HepG2 (cell line): Measurements from ENCODE around the gene NADK2. TPM values are rescaled to one million over a fixed set of nuclear protein-coding genes. Genes with fewer than 3 reads are reported as not detected.

Experiments used
- ATAC-seq: fragments of 200-7000 bp; cut with Tn5 transposase; 3 replicates; pipeline ENCODE4 v1.9.1; 2020; ENCODE audit warnings: mild to moderate bottlenecking, moderate library complexity
- BruUV-seq: library from RNA; stranded (reverse); fragments of 400-500 nt; replicated peaks from 2 replicates; lab custom pipeline; 2021; lab: Mats Ljungman, UMichigan
- CTCF ChIA-PET: fragments of 300-600 bp; formaldehyde crosslinking; extraction: SDS; loops from one replicate; lab custom pipeline; 2021; ENCODE audit warnings: low total read pairs, inconsistent platforms, low intra/inter-chr PET ratio; lab: Yijun Ruan, JAX
- POLR2A ChIA-PET: fragments of 350-600 bp; sonication (Branson Sonifier 250); formaldehyde crosslinking; loops from one replicate; lab custom pipeline; 2020; ENCODE audit warnings: antibody characterized with exemption, inconsistent platforms; lab: Yijun Ruan, JAX
- DNase-seq: peaks from one replicate; pipeline ENCODE4 v3.0.0-alpha.2; 2015; ENCODE audit warnings: low spot score
- FAIRE-seq: peaks from 3 replicates; lab custom pipeline; 2011; peaks lifted over from hg19 to GRCh38; lab: Jason Lieb, UNC
- H2AFZ ChIP-seq: one replicate; pipeline ENCODE4 v1.6.1; 2011; ENCODE audit warnings: low read length, inconsistent platforms
- H3K27ac ChIP-seq: fragments of 300-600 bp; 3 replicates; pipeline ENCODE4 v1.8.0; 2011; ENCODE audit warnings: mixed run types, mild to moderate bottlenecking, mixed read lengths, low read length, inconsistent platforms; ENCODE audit not compliant: insufficient read depth; ENCODE audit errors: extremely low read length
- H3K27me3 ChIP-seq, 2 experiments: fragments of 200-600 bp in 1 of 2; 2 replicates in 1 of 2; 3 replicates in 1 of 2; pipeline versions ENCODE4 v1.6.0 to v1.8.0; 2011; ENCODE audit warnings: low read length in 2 of 2, mild to moderate bottlenecking in 2 of 2, moderate library complexity in 2 of 2, inconsistent platforms in 1 of 2; ENCODE audit not compliant: insufficient read depth in 2 of 2, control insufficient read depth in 1 of 2
- H3K36me3 ChIP-seq, 2 experiments: fragments of 200-600 bp in 1 of 2; replicated peaks in 1 of 2; 2 replicates in 1 of 2; 3 replicates in 1 of 2; pipeline versions ENCODE4 v1.5.1 to v1.8.0; 2011; ENCODE audit warnings: low read length in 2 of 2, inconsistent platforms in 1 of 2; ENCODE audit not compliant: insufficient read depth in 2 of 2, control insufficient read depth in 1 of 2
- H3K4me1 ChIP-seq: 2 replicates; pipeline ENCODE4 v1.5.1; 2012; ENCODE audit warnings: low read length, inconsistent platforms; ENCODE audit not compliant: insufficient read depth
- H3K4me2 ChIP-seq: 2 replicates; pipeline ENCODE4 v1.6.0; 2011; ENCODE audit warnings: low read depth, low read length, inconsistent platforms
- H3K4me3 ChIP-seq, 3 experiments: fragments of 200-600 bp in 1 of 3; sonication (generic), shearing (Covaris generic) in 1 of 3; replicated peaks in 1 of 3; 2 replicates each; pipeline ENCODE4 v1.5.1; 2011 to 2016; ENCODE audit warnings: low read length in 3 of 3, inconsistent platforms in 2 of 3, low read depth in 2 of 3, mild to moderate bottlenecking in 2 of 3, control low read depth in 1 of 3, mixed read lengths in 1 of 3; ENCODE audit not compliant: insufficient read depth in 1 of 3
- H3K79me2 ChIP-seq: one replicate; pipeline ENCODE4 v1.6.1; 2011; ENCODE audit warnings: low read length, inconsistent platforms; ENCODE audit not compliant: insufficient read depth
- H3K9ac ChIP-seq: 2 replicates; pipeline ENCODE4 v1.6.0; 2011; ENCODE audit warnings: mild to moderate bottlenecking, low read depth, low read length, inconsistent platforms; ENCODE audit not compliant: insufficient read depth
- H3K9me3 ChIP-seq: 2 replicates; pipeline ENCODE4 v1.5.1; 2012; ENCODE audit warnings: mild to moderate bottlenecking, low read length
- H4K20me1 ChIP-seq: 2 replicates; pipeline ENCODE4 v1.6.0; 2011; ENCODE audit warnings: inconsistent platforms, mild to moderate bottlenecking, low read length, moderate library complexity; ENCODE audit not compliant: insufficient read depth
- ARNT2 ChIP-seq: sonication (generic); formaldehyde crosslinking; IDR thresholded peaks from 2 replicates; pipeline ENCODE4 v1.8.0; 2022; ENCODE audit warnings: mild to moderate bottlenecking, low read depth, missing genetic modification reagents, moderate library complexity
- ZBTB33 ChIP-seq: sonication (generic); formaldehyde crosslinking; IDR thresholded peaks from 2 replicates; pipeline ENCODE4 v1.4.0; 2020; ENCODE audit warnings: missing genetic modification reagents
- WGBS: methylation state at CpG from one replicate; pipeline ENCODE4 v1.1.6; 2017; ENCODE audit warnings: low lambda C conversion rate; 5-methylcytosine and 5-hydroxymethylcytosine counted together
- in situ Hi-C: cut with HindIII; loops from 2 replicates; pipeline ENCODE4 v1.10.0; 2017; ENCODE audit warnings: low pct_unique_long_range_greater_than_20kb; ENCODE audit not compliant: extremely low pct_ligation_motif_present
- intact Hi-C: fragments of 100-400 bp; cut with micrococcal nuclease; formaldehyde crosslinking; loops from one replicate; pipeline ENCODE4 v1.10.0; 2022; ENCODE audit not compliant: unreplicated experiment
- microRNA counts: library from miRNA; unstranded; fragments of <30 nt; microRNA quantifications from one replicate; lab custom pipeline; 2015
- microRNA-seq: library from miRNA; unstranded; fragments of <30 nt; microRNA quantifications from one replicate; pipeline ENCODE4, GENCODE V29; 2020
- polyA plus RNA-seq, 8 experiments: library from polyadenylated mRNA; depleted of rRNA in 3 of 8; stranded (reverse) in 7 of 8; unstranded in 1 of 8; fragments of >200 nt; fragmentation: Illumina TruSeq in 4 of 8; extraction: Trizol in 4 of 8; gene quantifications; 2 replicates each; pipeline versions ENCODE4 v1.2.1 to v1.2.3, GENCODE V29; 2011 to 2016; ENCODE audit warnings: low read depth in 4 of 8, missing spikeins in 1 of 8, mixed read lengths in 1 of 8; ENCODE audit not compliant: insufficient read depth in 1 of 8
- small RNA-seq, 3 experiments: library from RNA; depleted of rRNA; stranded (forward); fragments of <200 nt; gene quantifications; one replicate each; pipeline ENCODE3, GENCODE V24; 2012; ENCODE audit warnings: low read depth in 2 of 3, low replicate concordance in 1 of 3; ENCODE audit not compliant: insufficient read length in 3 of 3, insufficient read depth in 2 of 3
- total RNA-seq, 5 experiments: library from RNA; depleted of rRNA; stranded (reverse); fragments of >200 nt; fragmentation: Illumina TruSeq; extraction: Trizol; gene quantifications; 2 replicates each; pipeline ENCODE4 v1.2.3, GENCODE V29; 2016; ENCODE audit warnings: low read depth in 1 of 5

NADK2 gene
- total and polyA plus RNA-seq, 2 of the 13 experiments (the other 11 are each of a cell fraction or from before 2014, with no cell fraction given), result 13.9 to 71.4 TPM

- DNase-seq (no peak), ATAC-seq (no peak), FAIRE-seq (no peak)
- Histone ChIP-seq H3K79me2 (peaks cover 5% of the 10 kb centered on the region), H4K20me1 (no peaks in the 10 kb centered on the region), H3K27ac (no peak overlapping the region), H3K27me3 (no peaks in the 10 kb centered on the region), H2AFZ (no peak overlapping the region), H3K9ac (no peak overlapping the region), H3K9me3 (no peaks in the 10 kb centered on the region), H3K36me3 (peaks cover 0 to 2% of the 10 kb centered on the region in 2 experiments; a peak in 1 of 5 replicates), H3K4me2 (no peak overlapping the region), H3K4me1 (peaks cover 40% of the 10 kb centered on the region), H3K4me3 (no peak overlapping the region)
- TF ChIP-seq ZBTB33 (CRISPR knock-in tag) (peak; percentile 51; the same call in 1 of the 2 replicates), ARNT2 (CRISPR knock-in tag) (no peak)
- 93% methylated on average over 4 of the region's 4 CpGs for WGBS
- POLR2A ChIA-PET, result no interaction called here
- in situ Hi-C loops (no loop called here), intact Hi-C loops (no loop called here)
- CTCF ChIA-PET, result no interaction called here
- no TSS peak for BruUV-seq
Observed at GRCh38 chr5:36145311-36145710, 96.4 kb downstream of the NADK2 start.

MicroRNAs within 50 kb of the gene (microRNA counts, 767-probe panel; counts per million panel counts)
- not detected for microRNA hsa-miR-580 (lab: Ali Mortazavi, UCI)

Small RNA genes within 50 kb of the gene (microRNA-seq; reads per million reads assigned to microRNA genes)
- gene MIR580, result 3.7 reads per million, percentile 25 among the genes with 10 or more reads in this experiment

Small RNA genes within 50 kb of the gene (small RNA-seq; reads per million reads assigned to genes)
- gene MIR580 (0 to 10.1 (median 6.8) reads per million in 3 experiments), gene RNU6-1305P (0 reads per million in 3 experiments)

Other genes starting within 250 kb of the NADK2 start
- gene UGT3A2, start 175.0 kb downstream of the NADK2 start, total RNA-seq (2016; rRNA removed; fragmentation: Illumina TruSeq; extraction: Trizol), result not detected in 2 replicates
- gene UGT3A2, start 175.0 kb downstream of the NADK2 start, polyA plus RNA-seq (2011; rRNA removed), result not detected in 2 replicates
- gene LMBRD2, start 90.0 kb downstream of the NADK2 start, total RNA-seq (2016; rRNA removed; fragmentation: Illumina TruSeq; extraction: Trizol), result 1.8 and 4.7 TPM in 2 replicates
- gene LMBRD2, start 90.0 kb downstream of the NADK2 start, polyA plus RNA-seq (2011; rRNA removed), result 2.0 TPM in 2 replicates
- gene SKP2, start 89.8 kb downstream of the NADK2 start, total RNA-seq (2016; rRNA removed; fragmentation: Illumina TruSeq; extraction: Trizol), result 84.1 and 121 TPM in 2 replicates
- gene SKP2, start 89.8 kb downstream of the NADK2 start, polyA plus RNA-seq (2011; rRNA removed), result 24.7 and 29.6 TPM in 2 replicates
- gene RANBP3L, start 60.0 kb upstream of the NADK2 start, total RNA-seq (2016; rRNA removed; fragmentation: Illumina TruSeq; extraction: Trizol), result 0.09 TPM in 1 of 2 replicates, not detected in the other
- gene RANBP3L, start 60.0 kb upstream of the NADK2 start, polyA plus RNA-seq (2011; rRNA removed), result not detected in 2 replicates